ENCODE results near the gene ADGRV1.

GRCh38 chr5:91126888-91127287 lies 568.3 kb downstream of the ADGRV1 start:
- TF ChIP-seq CTCF (IDR thresholded peaks at IDR 0.05; ENCODE audit: low read depth, low read length) (no peak), MAX (IDR thresholded peaks at IDR 0.05; ENCODE audit: low read depth, low read length) (no peak), POLR2A (IDR thresholded peaks at IDR 0.05; ENCODE audit: extremely low read depth, insufficient read length) (no peak)

Measured in NB4 (cell line).